NB4 (cell line): Measurements from ENCODE around the gene CORIN.

Experiments
- CTCF ChIP-seq: IDR thresholded peaks from one replicate; pipeline ENCODE4 v1.5.1; 2012; ENCODE audit warnings: low read depth, low read length
- MAX ChIP-seq: IDR thresholded peaks from 2 replicates; pipeline ENCODE4 v1.6.1; 2011; ENCODE audit warnings: low read depth, low read length
- MYC ChIP-seq: IDR thresholded peaks from 2 replicates; pipeline ENCODE4 v1.6.1; 2011; ENCODE audit warnings: low read depth, low read length
- POLR2A ChIP-seq: IDR thresholded peaks from 2 replicates; pipeline ENCODE4 v1.6.1; 2011; ENCODE audit warnings: mild to moderate bottlenecking; ENCODE audit not compliant: insufficient read length; ENCODE audit errors: extremely low read depth

GRCh38 chr4:47788126-47788525 lies 49.7 kb downstream of the CORIN start:
- TF ChIP-seq CTCF (no peak), MAX (no peak), POLR2A (no peak), MYC (no peak)
